ENCODE data around the gene PPWD1.

- no peak for TF ChIP-seq KLF9 (tag by site-specific recombination; IDR thresholded peaks at IDR 0.05; ENCODE audit: low read depth)
- no peak for TF ChIP-seq CTCF (tag by site-specific recombination; IDR thresholded peaks at IDR 0.05)
- TF ChIP-seq TCF7L2 (IDR thresholded peaks at IDR 0.05; ENCODE audit: borderline replicate concordance, low read depth, low read length) = no peak
- TF ChIP-seq ZNF335 (tag by site-specific recombination; conservative IDR thresholded peaks at IDR 0.05) = no peak
- TF ChIP-seq MYNN (tag by site-specific recombination; IDR thresholded peaks at IDR 0.05; ENCODE audit: borderline replicate concordance) = no peak
- no peak for TF ChIP-seq KLF7 (tag by site-specific recombination; IDR thresholded peaks at IDR 0.05; ENCODE audit: borderline replicate concordance)
- no peak for TF ChIP-seq ZNF629 (tag by site-specific recombination; IDR thresholded peaks at IDR 0.05)
- no peak for TF ChIP-seq REPIN1 (tag by site-specific recombination; IDR thresholded peaks at IDR 0.05; ENCODE audit: low read depth)
- no peak for TF ChIP-seq ZNF558 (tag by site-specific recombination; IDR thresholded peaks at IDR 0.05)
- TF ChIP-seq YY1 (tag by site-specific recombination; IDR thresholded peaks at IDR 0.05) = no peak
- TF ChIP-seq ZNF423 (tag by site-specific recombination; IDR thresholded peaks at IDR 0.05) = no peak
- no peak for TF ChIP-seq ZNF354C (tag by site-specific recombination; IDR thresholded peaks at IDR 0.05; ENCODE audit: borderline replicate concordance, low read depth)
Measured at GRCh38 chr5:65620021-65620420, 56.9 kb downstream of the PPWD1 start.

Measured in HEK293 (cell line).